ENCODE data around the gene EI24. TPM values are rescaled to one million over a fixed set of nuclear protein-coding genes. Genes with fewer than 3 reads are reported as not detected.
A peak's percentile ranks its signal among the peaks of the same experiment; 100 is the strongest.
"Not testable (repeated sequence)": the region's sequence is repeated elsewhere in the genome, so short reads cannot be mapped to it uniquely, and the experiment has no call there.

EI24 gene
- total RNA-seq (2014; rRNA removed; shearing (Covaris generic)): 87.9 and 113 TPM in 2 replicates

- no peaks in the 10 kb centered on the region for H3K27me3 ChIP-seq (ENCODE audit: control insufficient read depth, insufficient read depth, low read length)
- DNase-seq: peak; percentile 96
- H3K36me3 ChIP-seq (replicated peaks; ENCODE audit: control insufficient read depth, insufficient read depth, low read length): peaks cover 4% of the 10 kb centered on the region
- peak within 1 kb of the TSS; percentile 99 for H3K4me3 ChIP-seq (ENCODE audit: insufficient read depth, low read depth, low read length)
These were observed at the start of gene EI24 for GRCh38 chr11:125568970-125569914. TSS of gene EI24 (plus strand) at chr11:125569477. CDS start at chr11:125572528, 3,051 bp downstream.

- no peak for DNase-seq
- Histone ChIP-seq H3K36me3 (replicated peaks; ENCODE audit: control insufficient read depth, insufficient read depth, low read length) (no peaks in the 10 kb centered on the region), H3K4me3 (ENCODE audit: insufficient read depth, low read depth, low read length) (no peak overlapping the region), H3K27me3 (ENCODE audit: control insufficient read depth, insufficient read depth, low read length) (no peaks in the 10 kb centered on the region)
These were observed 49.1 kb upstream of the EI24 start for GRCh38 chr11:125519860-125520834.

GRCh38 chr11:125525303-125525702 lies 44.0 kb upstream of the EI24 start:
- DNase-seq: no peak
- Histone ChIP-seq H3K36me3 (replicated peaks; ENCODE audit: control insufficient read depth, insufficient read depth, low read length) (no peaks in the 10 kb centered on the region), H3K4me3 (ENCODE audit: insufficient read depth, low read depth, low read length) (no peak overlapping the region), H3K27me3 (ENCODE audit: control insufficient read depth, insufficient read depth, low read length) (no peaks in the 10 kb centered on the region)

GRCh38 chr11:125532668-125533067 lies 36.6 kb upstream of the EI24 start:
- Histone ChIP-seq H3K27me3 (ENCODE audit: control insufficient read depth, insufficient read depth, low read length) (no peaks in the 10 kb centered on the region), H3K4me3 (ENCODE audit: insufficient read depth, low read depth, low read length) (no peak overlapping the region), H3K36me3 (replicated peaks; ENCODE audit: control insufficient read depth, insufficient read depth, low read length) (no peaks in the 10 kb centered on the region)
- DNase-seq: no peak

- Histone ChIP-seq H3K36me3 (replicated peaks; ENCODE audit: control insufficient read depth, insufficient read depth, low read length) (no peaks in the 10 kb centered on the region), H3K27me3 (ENCODE audit: control insufficient read depth, insufficient read depth, low read length) (no peaks in the 10 kb centered on the region), H3K4me3 (ENCODE audit: insufficient read depth, low read depth, low read length) (no peak overlapping the region)
- DNase-seq: no peak
These were observed 33.7 kb upstream of the EI24 start for GRCh38 chr11:125535585-125535984.

- peak overlapping the region; percentile 10; the same call in 1 of the 2 replicates for H3K4me3 ChIP-seq (ENCODE audit: insufficient read depth, low read depth, low read length)
- not testable (repeated sequence) for H3K36me3 ChIP-seq (replicated peaks; ENCODE audit: control insufficient read depth, insufficient read depth, low read length); DNase-seq; H3K27me3 ChIP-seq (ENCODE audit: control insufficient read depth, insufficient read depth, low read length)
These were observed 32.4 kb upstream of the EI24 start for GRCh38 chr11:125536834-125537233.

- Histone ChIP-seq H3K4me3 (ENCODE audit: insufficient read depth, low read depth, low read length) (no peak overlapping the region), H3K36me3 (replicated peaks; ENCODE audit: control insufficient read depth, insufficient read depth, low read length) (no peaks in the 10 kb centered on the region), H3K27me3 (ENCODE audit: control insufficient read depth, insufficient read depth, low read length) (no peaks in the 10 kb centered on the region)
- no peak for DNase-seq
These were observed 26.6 kb upstream of the EI24 start for GRCh38 chr11:125542709-125543108.

- no peak for DNase-seq
- Histone ChIP-seq H3K4me3 (ENCODE audit: insufficient read depth, low read depth, low read length) (no peak overlapping the region), H3K36me3 (replicated peaks; ENCODE audit: control insufficient read depth, insufficient read depth, low read length) (no peaks in the 10 kb centered on the region), H3K27me3 (ENCODE audit: control insufficient read depth, insufficient read depth, low read length) (no peaks in the 10 kb centered on the region)
These were observed 18.5 kb upstream of the EI24 start for GRCh38 chr11:125550780-125551179.

GRCh38 chr11:125551835-125552342 lies 17.4 kb upstream of the EI24 start:
- H3K27me3 ChIP-seq (ENCODE audit: control insufficient read depth, insufficient read depth, low read length): no peaks in the 10 kb centered on the region
- H3K36me3 ChIP-seq (replicated peaks; ENCODE audit: control insufficient read depth, insufficient read depth, low read length): no peaks in the 10 kb centered on the region
- H3K4me3 ChIP-seq (ENCODE audit: insufficient read depth, low read depth, low read length): no peak overlapping the region
- DNase-seq: no peak

GRCh38 chr11:125552927-125553326 lies 16.4 kb upstream of the EI24 start:
- DNase-seq: no peak
- no peak overlapping the region for H3K4me3 ChIP-seq (ENCODE audit: insufficient read depth, low read depth, low read length)
- H3K27me3 ChIP-seq (ENCODE audit: control insufficient read depth, insufficient read depth, low read length): no peaks in the 10 kb centered on the region
- H3K36me3 ChIP-seq (replicated peaks; ENCODE audit: control insufficient read depth, insufficient read depth, low read length): no peaks in the 10 kb centered on the region

GRCh38 chr11:125553357-125553756 lies 15.9 kb upstream of the EI24 start:
- no peaks in the 10 kb centered on the region for H3K36me3 ChIP-seq (replicated peaks; ENCODE audit: control insufficient read depth, insufficient read depth, low read length)
- H3K4me3 ChIP-seq (ENCODE audit: insufficient read depth, low read depth, low read length): no peak overlapping the region
- H3K27me3 ChIP-seq (ENCODE audit: control insufficient read depth, insufficient read depth, low read length): no peaks in the 10 kb centered on the region
- DNase-seq: no peak

GRCh38 chr11:125554038-125554437 lies 15.2 kb upstream of the EI24 start:
- Histone ChIP-seq H3K4me3 (ENCODE audit: insufficient read depth, low read depth, low read length) (no peak overlapping the region), H3K36me3 (replicated peaks; ENCODE audit: control insufficient read depth, insufficient read depth, low read length) (no peaks in the 10 kb centered on the region), H3K27me3 (ENCODE audit: control insufficient read depth, insufficient read depth, low read length) (no peaks in the 10 kb centered on the region)
- DNase-seq: no peak

- H3K36me3 ChIP-seq (replicated peaks; ENCODE audit: control insufficient read depth, insufficient read depth, low read length): no peaks in the 10 kb centered on the region
- no peaks in the 10 kb centered on the region for H3K27me3 ChIP-seq (ENCODE audit: control insufficient read depth, insufficient read depth, low read length)
- H3K4me3 ChIP-seq (ENCODE audit: insufficient read depth, low read depth, low read length): no peak overlapping the region
- no peak for DNase-seq
These were observed 9.4 kb upstream of the EI24 start for GRCh38 chr11:125559888-125560287.

- H3K27me3 ChIP-seq (ENCODE audit: control insufficient read depth, insufficient read depth, low read length): no peaks in the 10 kb centered on the region
- no peak for DNase-seq
- H3K36me3 ChIP-seq (replicated peaks; ENCODE audit: control insufficient read depth, insufficient read depth, low read length): no peaks in the 10 kb centered on the region
- no peak overlapping the region for H3K4me3 ChIP-seq (ENCODE audit: insufficient read depth, low read depth, low read length)
These were observed 7.4 kb upstream of the EI24 start for GRCh38 chr11:125561924-125562323.

All from H7 (cell line).